NCI-H146 treated with DMSO at 0.1 percent for 48 hours (cell line): ENCODE data around the gene SIX5.
A peak's percentile ranks its signal among the peaks of the same experiment; 100 is the strongest.

ENCODE experiments used
- DNase-seq: peaks from one replicate; lab custom pipeline; 2025; ENCODE audit not compliant: unreplicated experiment; lab: John Stamatoyannopoulos, UW

SIX5 gene

GRCh38 chr19:45716359-45717130 is 52.5 kb downstream of the SIX5 start:
- DNase-seq, result peak; percentile 32

DNA sequence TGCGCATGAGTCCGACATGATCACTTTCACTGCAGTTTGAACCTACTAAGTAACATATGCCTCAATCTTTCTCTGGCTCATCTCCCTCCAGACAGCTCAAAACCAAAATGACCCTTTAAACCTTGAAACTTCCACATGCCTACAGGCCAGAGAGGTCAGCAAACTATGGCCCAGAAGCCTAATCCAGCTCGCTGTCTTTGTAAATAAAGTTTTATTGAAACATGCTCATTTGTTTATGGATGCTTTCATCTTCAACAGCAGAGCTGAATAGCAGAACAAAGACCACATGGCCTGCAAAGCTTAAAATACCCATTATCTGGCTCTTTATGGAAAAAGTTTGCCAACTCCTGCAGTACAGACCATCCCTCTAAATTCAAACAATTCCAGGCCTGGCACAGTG is 53.9 kb downstream of the SIX5 start:
- no peak for DNase-seq
